ENCODE data around the gene C17orf113.

Gene C17orf113

DNA sequence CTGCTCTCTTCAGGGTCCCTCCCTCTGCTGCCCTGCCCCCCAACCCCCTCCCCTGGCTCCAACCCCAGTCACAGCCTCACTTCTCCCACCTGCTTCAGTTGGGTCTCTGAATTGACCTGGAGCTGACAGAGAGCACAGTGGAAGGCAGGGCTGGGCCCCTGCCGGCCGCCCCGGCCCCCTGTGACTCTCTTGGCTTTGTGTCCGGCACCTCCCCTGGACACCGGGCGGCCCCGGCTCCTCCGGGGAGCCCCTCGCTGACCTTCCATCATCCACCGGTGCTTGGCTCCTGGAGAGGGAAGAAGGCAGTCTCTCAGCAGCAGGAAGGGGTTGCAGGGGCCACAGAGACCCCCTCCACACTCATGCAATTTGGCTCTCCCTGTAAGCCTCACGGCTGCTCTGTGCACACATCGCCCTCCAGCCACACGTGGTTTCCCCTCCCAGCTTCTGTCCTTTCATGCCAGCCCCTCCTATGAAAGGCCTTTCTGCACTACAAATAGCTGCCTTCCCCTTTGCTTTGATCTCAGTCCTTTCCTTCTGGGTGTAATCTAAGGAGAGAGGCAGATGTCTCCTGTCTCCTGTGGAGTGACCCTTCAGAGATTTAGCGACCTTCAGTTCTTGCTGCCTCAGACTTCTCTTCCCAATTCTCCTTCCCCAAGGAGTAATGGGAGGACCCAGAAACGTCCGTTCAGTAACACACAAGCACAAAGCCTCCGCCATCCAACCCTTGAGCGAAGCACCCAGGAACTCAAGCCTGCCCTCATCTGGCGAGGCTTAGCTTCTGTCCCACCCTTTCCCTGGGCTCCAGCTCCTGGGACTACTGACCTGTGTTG is 22.2 kb downstream of the C17orf113 start:
- TF ChIP-seq TAF1 (IDR thresholded peaks at IDR 0.05; ENCODE audit: borderline replicate concordance, insufficient read depth, low read length), result no peak
- TF ChIP-seq, protein P1, sequence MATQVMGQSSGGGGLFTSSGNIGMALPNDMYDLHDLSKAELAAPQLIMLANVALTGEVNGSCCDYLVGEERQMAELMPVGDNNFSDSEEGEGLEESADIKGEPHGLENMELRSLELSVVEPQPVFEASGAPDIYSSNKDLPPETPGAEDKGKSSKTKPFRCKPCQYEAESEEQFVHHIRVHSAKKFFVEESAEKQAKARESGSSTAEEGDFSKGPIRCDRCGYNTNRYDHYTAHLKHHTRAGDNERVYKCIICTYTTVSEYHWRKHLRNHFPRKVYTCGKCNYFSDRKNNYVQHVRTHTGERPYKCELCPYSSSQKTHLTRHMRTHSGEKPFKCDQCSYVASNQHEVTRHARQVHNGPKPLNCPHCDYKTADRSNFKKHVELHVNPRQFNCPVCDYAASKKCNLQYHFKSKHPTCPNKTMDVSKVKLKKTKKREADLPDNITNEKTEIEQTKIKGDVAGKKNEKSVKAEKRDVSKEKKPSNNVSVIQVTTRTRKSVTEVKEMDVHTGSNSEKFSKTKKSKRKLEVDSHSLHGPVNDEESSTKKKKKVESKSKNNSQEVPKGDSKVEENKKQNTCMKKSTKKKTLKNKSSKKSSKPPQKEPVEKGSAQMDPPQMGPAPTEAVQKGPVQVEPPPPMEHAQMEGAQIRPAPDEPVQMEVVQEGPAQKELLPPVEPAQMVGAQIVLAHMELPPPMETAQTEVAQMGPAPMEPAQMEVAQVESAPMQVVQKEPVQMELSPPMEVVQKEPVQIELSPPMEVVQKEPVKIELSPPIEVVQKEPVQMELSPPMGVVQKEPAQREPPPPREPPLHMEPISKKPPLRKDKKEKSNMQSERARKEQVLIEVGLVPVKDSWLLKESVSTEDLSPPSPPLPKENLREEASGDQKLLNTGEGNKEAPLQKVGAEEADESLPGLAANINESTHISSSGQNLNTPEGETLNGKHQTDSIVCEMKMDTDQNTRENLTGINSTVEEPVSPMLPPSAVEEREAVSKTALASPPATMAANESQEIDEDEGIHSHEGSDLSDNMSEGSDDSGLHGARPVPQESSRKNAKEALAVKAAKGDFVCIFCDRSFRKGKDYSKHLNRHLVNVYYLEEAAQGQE (IDR thresholded peaks at IDR 0.05; ENCODE audit: insufficient read depth in 1 of 2, low read depth in 2 of 2, low read length in 2 of 2), result no peak
- TF ChIP-seq SIN3A (IDR thresholded peaks at IDR 0.05; ENCODE audit: borderline replicate concordance, insufficient read depth, low read length), result no peak
- TF ChIP-seq POLR2AphosphoS5 (IDR thresholded peaks at IDR 0.05; ENCODE audit: low read depth, low read length), result no peak
- no peak for TF ChIP-seq FOXP2 (optimal IDR thresholded peaks at IDR 0.05; ENCODE audit: borderline replicate concordance, extremely low read depth, extremely low read length, insufficient read depth)

DNA sequence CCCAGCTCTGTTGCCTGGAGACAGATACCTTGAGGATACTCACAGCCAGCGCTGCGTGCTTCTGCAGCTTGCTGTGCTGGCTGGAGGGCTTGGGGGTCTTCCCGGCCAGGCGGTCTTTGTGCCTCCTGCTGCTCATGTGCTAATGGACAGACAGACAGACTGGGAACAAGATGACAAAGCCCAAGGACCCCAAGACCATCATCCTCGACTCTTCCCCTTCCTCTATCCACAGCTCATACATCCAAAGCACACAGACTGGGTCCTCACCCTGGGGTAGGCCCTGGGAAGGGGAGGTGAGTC is 22.9 kb downstream of the C17orf113 start:
- TF ChIP-seq FOXP2 (optimal IDR thresholded peaks at IDR 0.05; ENCODE audit: borderline replicate concordance, extremely low read depth, extremely low read length, insufficient read depth) (no peak), TAF1 (IDR thresholded peaks at IDR 0.05; ENCODE audit: borderline replicate concordance, insufficient read depth, low read length) (no peak), POLR2AphosphoS5 (IDR thresholded peaks at IDR 0.05; ENCODE audit: low read depth, low read length) (no peak), SIN3A (IDR thresholded peaks at IDR 0.05; ENCODE audit: borderline replicate concordance, insufficient read depth, low read length) (no peak)
- TF ChIP-seq, protein P1 (IDR thresholded peaks at IDR 0.05; ENCODE audit: insufficient read depth in 1 of 2, low read depth in 2 of 2, low read length in 2 of 2), result no peak

DNA sequence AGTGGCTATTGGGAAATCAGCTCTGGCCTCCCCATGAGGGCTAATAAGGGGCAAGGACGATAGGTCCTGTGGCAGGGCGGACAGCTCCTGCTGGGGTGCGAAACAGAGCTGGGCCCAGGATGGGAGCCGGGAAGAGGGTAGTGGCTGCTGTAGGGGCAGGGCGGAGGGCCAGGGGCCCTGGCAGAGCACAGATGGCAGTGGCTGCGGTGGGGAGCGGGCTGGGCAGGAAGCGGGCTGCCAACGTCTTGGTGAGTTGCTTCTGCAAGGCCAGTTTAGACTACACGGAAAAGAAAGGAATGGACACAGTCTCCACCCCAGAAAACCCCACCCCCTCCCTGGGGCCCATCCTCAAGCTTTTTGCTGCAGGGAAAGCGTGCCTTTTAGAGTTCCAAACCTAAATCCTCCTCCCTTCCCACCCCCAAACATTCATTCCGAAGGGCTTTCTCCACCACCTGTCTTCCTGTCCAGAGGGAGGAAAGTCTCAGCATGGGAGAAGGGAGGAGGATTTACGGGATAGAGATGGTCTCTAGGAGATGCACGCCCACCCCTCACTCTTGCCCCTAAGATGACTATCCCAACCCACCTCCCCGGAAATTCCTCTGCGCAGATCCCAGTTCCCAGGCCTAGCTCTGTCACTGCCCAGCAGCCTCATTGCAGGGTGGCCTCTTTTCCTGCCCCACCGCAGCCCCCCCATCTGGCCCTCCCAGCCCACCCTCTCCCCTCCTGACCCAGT is 23.4 kb downstream of the C17orf113 start:
- TF ChIP-seq FOXP2 (optimal IDR thresholded peaks at IDR 0.05; ENCODE audit: borderline replicate concordance, extremely low read depth, extremely low read length, insufficient read depth) (no peak), POLR2AphosphoS5 (IDR thresholded peaks at IDR 0.05; ENCODE audit: low read depth, low read length) (no peak), TAF1 (IDR thresholded peaks at IDR 0.05; ENCODE audit: borderline replicate concordance, insufficient read depth, low read length) (no peak), SIN3A (IDR thresholded peaks at IDR 0.05; ENCODE audit: borderline replicate concordance, insufficient read depth, low read length) (no peak)
- TF ChIP-seq, protein P1 (IDR thresholded peaks at IDR 0.05; ENCODE audit: insufficient read depth in 1 of 2, low read depth in 2 of 2, low read length in 2 of 2), result no peak

DNA sequence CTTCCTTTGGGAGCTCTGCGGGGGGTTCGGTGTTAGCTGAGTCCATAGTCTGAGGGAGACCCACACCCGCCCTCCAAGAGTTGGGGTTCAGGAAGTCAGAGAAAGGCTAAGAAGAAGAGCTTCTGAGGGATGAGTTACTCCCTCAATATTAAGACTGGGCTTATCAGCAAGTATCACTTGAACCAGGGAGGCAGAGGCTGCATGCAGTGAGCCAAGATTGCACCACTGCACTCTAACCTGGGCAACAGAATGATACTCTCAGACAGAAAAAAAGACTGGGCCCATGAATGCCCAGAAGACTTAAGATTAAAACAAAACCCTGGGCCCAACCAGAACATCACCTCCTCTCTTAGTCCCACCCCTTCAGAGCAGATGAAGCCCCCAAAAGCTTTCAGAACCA is 24.5 kb downstream of the C17orf113 start:
- TF ChIP-seq POLR2AphosphoS5 (IDR thresholded peaks at IDR 0.05; ENCODE audit: low read depth, low read length) (no peak), TAF1 (IDR thresholded peaks at IDR 0.05; ENCODE audit: borderline replicate concordance, insufficient read depth, low read length) (no peak), SIN3A (IDR thresholded peaks at IDR 0.05; ENCODE audit: borderline replicate concordance, insufficient read depth, low read length) (no peak), FOXP2 (optimal IDR thresholded peaks at IDR 0.05; ENCODE audit: borderline replicate concordance, extremely low read depth, extremely low read length, insufficient read depth) (no peak)
- TF ChIP-seq, protein P1 (IDR thresholded peaks at IDR 0.05; ENCODE audit: insufficient read depth in 1 of 2, low read depth in 2 of 2, low read length in 2 of 2), result no peak

Measured in PFSK-1 (cell line).